HG02571 (cell line): Measurements from ENCODE around the gene KDM4B.

Experiments
- ATAC-seq: cut with Tn5 transposase; IDR thresholded peaks from one replicate; pipeline ENCODE4 v1.9.1; 2021; ENCODE audit warnings: mild to moderate bottlenecking, moderate library complexity; ENCODE audit not compliant: unreplicated experiment

Gene KDM4B

DNA sequence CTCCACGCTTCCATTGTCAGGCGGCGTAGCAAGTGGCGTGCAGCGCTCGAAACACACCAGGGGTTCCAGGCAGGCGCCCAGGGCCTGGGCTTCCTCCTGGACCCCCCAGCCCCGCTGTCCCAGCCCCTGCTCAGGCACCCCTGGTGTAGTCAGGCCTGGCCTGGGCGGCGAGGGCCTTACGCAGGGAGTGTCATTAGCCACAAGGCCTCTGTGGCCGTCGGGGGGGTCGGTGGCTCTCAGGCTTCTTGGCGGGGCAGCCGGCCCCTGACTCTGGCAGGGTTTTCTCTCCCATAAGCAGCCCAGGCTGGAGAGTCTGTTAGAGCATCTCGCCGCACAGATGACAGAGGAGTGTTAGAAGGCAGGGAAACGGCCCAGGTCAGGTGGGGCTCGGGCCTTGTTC lies 116.7 kb downstream of the KDM4B start:
- ATAC-seq = no peak

DNA sequence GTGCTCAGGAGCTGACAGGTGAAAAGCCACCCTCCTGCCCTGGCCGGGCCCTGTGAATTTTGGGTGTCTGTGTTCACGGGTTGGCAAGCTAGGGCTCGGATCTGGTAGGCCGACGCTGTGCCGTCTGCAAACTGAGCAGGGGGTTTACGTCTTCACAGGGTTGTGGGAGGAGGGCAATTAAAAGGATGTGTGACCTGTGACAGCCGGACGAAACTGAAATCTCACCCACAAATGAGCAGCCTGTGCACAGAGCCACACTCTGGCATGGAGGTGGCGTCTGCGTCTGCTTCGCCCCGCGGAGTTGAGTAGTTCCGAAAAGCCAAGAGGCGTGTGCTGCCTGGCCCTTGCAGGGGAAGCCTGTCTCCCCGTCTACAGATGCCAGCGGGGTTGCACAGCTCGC lies 117.3 kb downstream of the KDM4B start:
- no peak for ATAC-seq

DNA sequence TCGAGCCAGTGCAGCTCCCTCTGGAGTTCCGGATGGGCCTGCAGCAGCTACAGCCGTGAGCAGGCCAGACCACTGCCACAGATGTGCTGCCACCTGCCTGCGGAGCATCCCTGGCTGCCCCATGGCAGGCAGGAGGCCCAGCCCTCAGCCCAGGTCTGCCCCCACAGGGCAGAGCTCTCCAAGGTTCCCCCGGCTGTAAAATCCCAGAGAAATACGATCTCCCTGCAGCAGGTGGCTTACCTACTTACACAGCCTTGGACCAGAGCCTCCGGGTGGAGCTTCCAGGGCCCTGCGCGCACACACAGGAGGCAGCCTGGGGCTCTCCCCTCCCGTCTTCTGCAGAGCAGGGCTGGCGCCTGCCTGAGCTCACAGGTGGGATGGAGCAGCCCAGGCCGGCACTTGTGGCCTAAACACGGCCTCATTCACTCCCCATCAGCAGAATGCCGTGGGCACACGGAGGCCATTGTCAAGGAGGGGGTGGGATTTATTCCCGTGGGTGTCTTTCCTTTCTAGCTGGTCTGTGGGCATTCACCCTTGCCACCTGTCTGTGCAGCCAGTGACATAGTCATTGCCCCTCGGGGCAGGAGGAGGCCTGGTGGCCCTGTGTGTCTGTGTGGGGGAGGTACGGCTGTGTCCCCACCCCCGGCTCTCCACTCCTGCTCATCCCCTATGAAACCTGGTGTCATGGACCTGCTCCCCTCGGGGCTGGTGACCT lies 118.0 kb downstream of the KDM4B start:
- no peak for ATAC-seq

DNA sequence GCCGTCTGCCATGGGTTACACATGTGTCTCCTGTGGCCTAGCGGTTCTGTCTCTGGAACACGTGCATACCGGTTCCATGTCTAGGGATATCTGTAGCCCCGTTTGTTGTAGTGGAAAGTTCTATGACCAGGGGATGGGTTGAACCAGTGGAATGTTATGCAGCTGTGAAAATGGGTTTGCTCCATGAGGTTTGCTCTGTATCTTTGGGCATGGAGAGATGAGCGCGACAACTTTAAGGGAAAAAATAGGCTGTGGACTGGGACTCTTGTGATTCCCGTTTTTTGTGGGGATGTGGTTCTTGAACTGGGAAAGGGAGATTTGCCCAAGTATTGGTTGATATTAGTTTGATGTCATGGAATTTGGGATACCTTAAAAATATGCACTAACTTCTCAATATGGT lies 120.4 kb downstream of the KDM4B start:
- ATAC-seq = no peak

DNA sequence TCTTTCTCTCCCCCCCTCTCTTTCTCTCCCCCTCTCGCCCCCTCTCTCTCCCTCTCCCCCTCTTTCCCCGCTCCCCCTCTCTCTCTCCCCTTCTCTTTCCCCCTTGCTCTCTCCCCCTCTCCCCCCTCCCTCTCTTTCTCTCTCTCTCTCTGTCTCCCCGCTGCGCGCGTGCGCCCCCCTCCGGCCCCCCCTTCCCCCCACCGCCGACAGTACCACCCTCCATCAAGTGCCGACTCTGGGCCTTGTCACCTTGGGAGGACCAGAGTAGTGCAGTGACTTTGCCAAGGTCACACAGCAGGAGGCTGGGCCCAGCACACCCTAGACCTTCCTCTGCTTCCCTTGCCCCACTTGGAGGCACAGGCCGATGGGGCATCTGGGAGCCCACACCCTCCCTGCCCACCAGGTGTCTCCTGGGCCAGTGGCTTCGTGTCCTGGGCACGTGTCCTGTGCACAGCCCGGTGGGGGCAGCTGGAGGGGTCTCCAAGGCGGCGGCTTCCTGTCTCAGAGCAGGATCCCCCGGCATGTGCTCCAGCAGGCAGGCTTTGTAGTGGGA lies 121.6 kb downstream of the KDM4B start:
- ATAC-seq = no peak

GRCh38 chr19:5091018-5091683 lies 122.2 kb downstream of the KDM4B start:
- ATAC-seq = no peak

DNA sequence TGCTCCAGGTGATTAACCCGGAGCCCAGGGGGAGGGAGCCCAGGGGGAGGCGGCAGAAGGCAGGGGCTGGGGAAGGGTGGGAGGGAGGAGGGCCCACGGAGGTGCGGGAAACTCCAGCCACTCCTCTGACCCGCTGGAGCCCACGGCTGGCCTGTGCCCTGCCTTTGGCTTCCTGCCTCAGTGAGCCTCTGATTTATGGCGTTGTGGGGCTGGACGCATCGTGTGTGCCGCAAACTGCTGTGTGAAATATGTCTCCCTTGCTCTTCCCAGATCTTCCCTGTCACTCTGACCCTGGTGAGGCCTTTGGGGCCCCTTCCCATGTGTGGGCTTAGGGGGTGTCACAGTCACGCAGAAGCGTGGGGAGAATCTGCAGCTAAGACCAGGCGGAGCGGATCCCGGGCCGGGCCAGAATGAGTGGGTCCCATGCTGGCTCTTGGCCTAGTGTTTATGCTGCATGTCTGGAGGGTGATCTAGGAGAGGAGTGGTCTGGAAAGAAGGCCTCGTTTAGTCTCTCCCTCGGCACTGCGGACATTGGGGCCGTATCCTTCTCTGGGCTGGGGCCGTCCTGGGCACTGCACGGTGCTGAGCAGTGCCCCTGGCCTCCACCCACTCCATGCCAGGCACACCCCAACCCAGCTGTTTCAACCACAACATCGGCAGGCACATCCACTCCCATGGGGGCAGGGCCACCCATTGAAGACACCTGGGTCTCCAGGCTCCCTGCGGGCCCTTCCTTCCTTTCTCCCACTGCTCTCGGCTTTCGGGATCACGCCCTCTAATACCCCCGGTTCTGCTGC lies 123.0 kb downstream of the KDM4B start:
- ATAC-seq = no peak

DNA sequence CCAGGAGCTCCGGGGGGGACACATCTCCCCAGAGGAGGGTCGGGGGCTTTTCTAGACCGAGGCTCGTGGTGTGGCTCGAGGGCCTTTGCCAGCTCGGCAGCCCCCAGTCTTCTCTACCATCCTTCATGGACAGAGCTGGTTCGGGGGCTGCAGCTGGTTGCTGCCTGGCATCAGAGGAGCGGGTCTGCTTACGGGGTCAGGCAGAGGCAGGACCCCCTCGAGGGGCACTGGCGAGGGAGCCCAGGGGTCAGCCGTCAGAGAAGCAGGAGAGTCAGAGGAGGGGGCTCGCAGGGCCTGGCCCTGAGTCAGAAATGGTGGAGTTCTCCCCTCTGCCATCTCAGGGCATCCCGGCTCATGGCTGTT lies 123.5 kb downstream of the KDM4B start:
- ATAC-seq = no peak

- no peak for ATAC-seq
These were observed 124.5 kb downstream of the KDM4B start for GRCh38 chr19:5093297-5093928.

DNA sequence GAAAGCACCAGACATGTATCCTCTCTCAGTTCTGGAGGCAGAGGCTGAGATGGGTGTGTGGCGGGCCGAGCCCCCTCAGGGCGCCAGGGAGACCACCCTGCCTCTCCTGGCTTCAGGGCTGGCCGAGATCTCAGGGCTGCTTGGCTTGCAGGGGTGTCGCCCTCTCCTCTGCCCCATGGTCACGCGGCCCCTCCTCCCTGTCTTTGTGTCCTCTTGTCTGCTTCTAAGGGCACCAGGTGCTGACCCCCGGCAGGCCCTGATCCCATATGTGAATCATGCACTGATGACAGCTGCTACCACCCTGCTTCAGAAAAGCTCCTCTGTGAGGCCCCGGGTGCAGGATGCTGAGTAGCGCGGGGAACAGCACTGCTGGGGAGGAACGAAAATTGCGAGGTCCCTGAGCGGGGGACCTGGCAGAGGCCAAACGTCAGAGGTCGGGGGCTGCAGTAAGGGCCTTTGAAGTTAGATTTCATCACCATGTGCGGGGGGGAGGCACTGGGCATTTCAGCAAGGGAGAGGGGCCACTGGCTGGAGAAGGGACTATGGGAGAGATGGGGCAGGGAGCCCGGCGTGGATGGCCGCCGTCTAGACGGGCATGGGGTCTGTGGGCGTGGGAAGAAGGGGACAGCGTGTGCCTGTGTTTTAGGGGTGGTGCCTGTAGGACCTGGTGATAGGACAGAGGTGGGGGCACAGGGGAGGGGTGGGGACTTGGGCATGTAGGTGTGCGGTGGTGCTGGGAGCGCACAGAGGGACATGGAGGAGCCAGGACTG lies 125.2 kb downstream of the KDM4B start:
- no peak for ATAC-seq

- ATAC-seq = no peak
These were observed 126.1 kb downstream of the KDM4B start for GRCh38 chr19:5094768-5095567.

GRCh38 chr19:5095568-5095850 lies 126.6 kb downstream of the KDM4B start:
- no peak for ATAC-seq

DNA sequence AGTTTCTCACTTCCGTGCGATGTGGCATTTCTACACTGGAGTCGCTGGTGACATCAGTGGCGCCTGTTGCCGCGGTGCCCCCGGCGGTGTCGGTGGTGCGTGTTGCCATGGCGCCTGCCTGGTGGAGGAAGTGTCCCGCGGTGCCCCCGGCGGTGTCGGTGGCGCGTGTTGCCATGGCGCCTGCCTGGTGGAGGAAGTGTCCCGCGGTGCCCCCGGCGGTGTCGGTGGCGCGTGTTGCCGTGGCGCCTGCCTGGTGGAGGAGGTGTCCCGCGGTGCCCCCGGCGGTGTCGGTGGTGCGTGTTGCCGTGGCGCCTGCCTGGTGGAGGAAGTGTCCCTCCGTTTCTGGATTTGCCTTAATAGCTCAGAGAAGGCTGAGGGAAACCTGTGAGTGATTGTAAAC lies 127.6 kb downstream of the KDM4B start:
- no peak for ATAC-seq

GRCh38 chr19:5097331-5097930 lies 128.5 kb downstream of the KDM4B start:
- no peak for ATAC-seq

- no peak for ATAC-seq
These were observed 129.2 kb downstream of the KDM4B start for GRCh38 chr19:5097959-5098623.

- ATAC-seq = no peak
These were observed 129.7 kb downstream of the KDM4B start for GRCh38 chr19:5098646-5099045.

DNA sequence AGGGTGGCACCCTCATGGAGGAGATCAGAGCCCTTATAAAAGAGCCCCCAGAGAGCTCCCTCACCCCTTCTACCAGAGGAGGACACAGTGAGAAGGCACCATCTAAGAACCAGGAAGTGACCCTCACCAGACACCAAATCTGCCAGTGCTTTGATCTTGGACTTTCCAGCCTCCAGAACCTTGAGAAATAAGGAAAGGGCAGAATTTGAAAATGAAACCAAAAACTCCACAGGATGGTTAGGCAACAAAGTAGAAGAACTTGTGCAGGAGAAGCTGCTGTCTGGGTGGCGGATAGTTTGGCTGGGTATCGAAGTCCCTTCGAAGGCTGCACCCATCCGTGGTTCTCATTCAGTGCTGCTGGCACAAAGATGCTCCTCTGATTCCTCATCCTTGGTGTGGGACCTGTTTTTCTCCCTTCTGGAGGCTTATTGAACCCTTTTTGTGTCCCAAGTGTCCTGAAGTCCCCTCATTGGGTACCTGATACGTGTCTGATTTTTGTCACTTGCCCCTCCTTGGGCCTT lies 130.8 kb downstream of the KDM4B start:
- ATAC-seq = no peak

- ATAC-seq = no peak
These were observed 133.0 kb downstream of the KDM4B start for GRCh38 chr19:5101871-5102270.

DNA sequence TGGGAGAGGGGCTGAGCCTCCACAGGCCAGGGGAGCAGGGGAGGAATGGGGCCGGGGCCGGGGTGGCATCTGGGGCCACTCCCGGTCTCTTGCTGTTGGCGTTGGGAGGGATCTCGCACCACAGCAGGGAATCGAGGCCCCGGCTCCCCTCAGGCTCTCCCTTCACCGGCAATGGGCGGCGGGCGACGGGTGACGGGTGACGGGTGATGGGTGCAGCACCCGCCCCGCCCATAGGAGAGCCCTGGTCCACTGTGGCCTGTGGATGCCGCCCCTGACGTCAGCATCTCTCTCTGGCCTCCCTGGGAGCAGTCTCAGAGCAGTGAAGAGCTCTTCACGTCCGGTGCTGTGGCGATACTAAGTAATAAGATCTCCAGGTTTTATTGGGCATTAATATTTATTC lies 133.6 kb downstream of the KDM4B start:
- no peak for ATAC-seq
